ENCODE results near the gene EDDM3A.
"Not testable (repeated sequence)": the region's sequence is repeated elsewhere in the genome, so short reads cannot be mapped to it uniquely, and the experiment has no call there.

The EDDM3A gene, protein sequence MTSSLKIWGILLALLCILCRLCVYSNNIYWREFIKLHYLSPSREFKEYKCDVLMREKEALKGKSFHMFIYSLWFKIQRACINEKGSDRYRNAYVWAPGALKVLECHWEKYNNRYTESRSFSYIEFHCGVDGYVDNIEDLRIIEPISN

GRCh38 chr14:20745571-20746358, at the start of gene EDDM3A:
Gene EDDM3A (plus strand): TSS chr14:20745887. CDS start chr14:20747581, 1,694 bp downstream.
- DNase-seq: no peak
- TF ChIP-seq GATA1 (IDR thresholded peaks at IDR 0.05; ENCODE audit: low read depth, low read length) (no peak), POLR2A (IDR thresholded peaks at IDR 0.05; ENCODE audit: low read length) (no peak)

GRCh38 chr14:20696764-20697163, 48.9 kb upstream of the EDDM3A start:
- no peak for TF ChIP-seq POLR2A (IDR thresholded peaks at IDR 0.05; ENCODE audit: low read length)
- TF ChIP-seq GATA1 (IDR thresholded peaks at IDR 0.05; ENCODE audit: low read depth, low read length): no peak
- no peak for DNase-seq

DNA sequence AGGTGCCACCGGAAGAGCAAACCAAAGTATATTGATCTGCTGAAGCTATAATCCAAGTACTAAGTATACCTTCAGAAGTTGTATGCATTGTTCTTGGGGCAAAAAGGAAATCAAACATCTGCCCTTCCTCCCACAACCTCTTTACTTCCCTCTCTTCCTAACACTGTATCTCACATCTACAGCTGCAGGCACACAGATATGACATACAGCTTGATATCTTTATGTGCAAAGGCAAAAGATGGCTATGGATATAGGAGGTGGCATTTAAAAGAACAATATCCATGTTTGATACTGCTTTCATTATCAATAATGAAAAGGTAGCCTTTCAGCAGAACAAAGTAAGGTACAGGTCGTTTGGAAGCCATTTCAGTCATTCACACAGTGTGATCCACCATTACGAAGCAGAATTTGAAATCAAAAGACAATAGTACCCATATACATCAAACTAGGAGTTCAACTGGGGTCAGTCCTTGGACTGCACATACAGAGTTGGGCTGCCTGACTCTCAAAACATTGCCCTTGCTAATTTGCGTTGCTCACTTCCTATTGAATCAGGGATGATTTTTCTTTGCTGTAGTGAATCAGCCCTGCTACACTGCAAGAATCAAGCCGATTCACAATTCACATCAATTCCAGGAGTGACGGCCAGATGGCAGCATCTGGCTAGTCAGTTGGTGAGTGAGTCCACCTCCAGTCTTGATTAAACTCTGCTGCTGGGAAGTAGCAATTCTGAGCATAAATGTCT, 48.2 kb upstream of the EDDM3A start:
- TF ChIP-seq GATA1 (IDR thresholded peaks at IDR 0.05; ENCODE audit: low read depth, low read length) (no peak), POLR2A (IDR thresholded peaks at IDR 0.05; ENCODE audit: low read length) (no peak)
- DNase-seq: peak; percentile 87 to 90

DNA sequence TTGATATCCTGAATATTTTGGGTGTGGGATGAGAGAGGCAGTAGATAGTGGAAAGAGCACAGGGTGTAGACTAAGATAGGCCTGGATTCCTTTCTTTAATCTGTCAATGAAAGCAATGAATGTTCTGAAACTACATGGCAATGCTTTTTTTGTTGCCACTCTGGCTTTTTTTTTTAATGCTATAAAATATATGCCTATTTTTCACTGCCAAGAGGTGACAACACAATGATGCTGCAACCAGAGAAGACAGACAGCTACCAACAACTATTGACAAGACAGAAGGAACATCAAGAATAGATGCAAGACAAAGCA, 47.7 kb upstream of the EDDM3A start:
- no peak for TF ChIP-seq POLR2A (IDR thresholded peaks at IDR 0.05; ENCODE audit: low read length)
- no peak for TF ChIP-seq GATA1 (IDR thresholded peaks at IDR 0.05; ENCODE audit: low read depth, low read length)
- no peak for DNase-seq

- no peak for DNase-seq
- TF ChIP-seq GATA1 (IDR thresholded peaks at IDR 0.05; ENCODE audit: low read depth, low read length) (no peak), POLR2A (IDR thresholded peaks at IDR 0.05; ENCODE audit: low read length) (no peak)
These were observed 46.8 kb upstream of the EDDM3A start for GRCh38 chr14:20698934-20699333.

DNA sequence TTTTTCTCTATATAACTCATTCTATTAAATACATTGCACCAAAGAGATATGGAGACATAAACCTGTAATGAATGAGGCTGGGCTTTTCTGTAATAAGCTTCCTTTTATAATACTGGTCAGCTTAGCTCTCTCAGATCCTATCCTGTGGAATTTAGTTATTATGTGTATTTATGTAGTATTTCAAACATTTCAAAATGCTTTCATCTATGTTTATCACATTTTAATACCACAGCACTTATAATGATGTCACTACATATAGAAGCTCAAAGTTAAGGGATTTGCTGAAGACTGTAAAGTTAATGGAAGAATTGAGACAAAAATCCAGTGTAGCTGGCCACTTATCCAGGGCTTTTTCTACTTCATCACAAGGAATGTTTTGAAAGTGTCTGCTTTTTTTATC, 45.8 kb upstream of the EDDM3A start:
- DNase-seq: no peak
- TF ChIP-seq GATA1 (IDR thresholded peaks at IDR 0.05; ENCODE audit: low read depth, low read length) (no peak), POLR2A (IDR thresholded peaks at IDR 0.05; ENCODE audit: low read length) (no peak)

DNA sequence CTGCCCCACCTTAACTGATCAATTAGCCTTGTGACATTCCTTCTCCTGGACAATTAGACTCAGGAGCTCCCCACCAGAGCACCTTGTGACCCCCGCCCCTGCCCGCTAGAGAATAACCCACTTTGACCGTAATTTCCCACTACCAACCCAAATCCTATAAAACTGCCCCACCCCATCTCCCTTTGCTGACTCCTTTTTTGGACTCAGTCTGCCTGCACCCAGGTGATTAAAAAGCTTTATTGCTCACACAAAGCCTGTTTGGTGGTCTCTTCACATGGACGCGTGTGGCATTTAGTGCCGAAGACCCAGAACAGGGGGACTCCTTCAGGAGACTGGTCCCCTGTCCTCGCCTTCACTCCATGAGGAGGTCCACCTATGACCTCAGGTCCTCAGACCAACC, 44.7 kb upstream of the EDDM3A start:
- not testable (repeated sequence) for DNase-seq

GRCh38 chr14:20706657-20707355, 38.9 kb upstream of the EDDM3A start:
- TF ChIP-seq GATA1 (IDR thresholded peaks at IDR 0.05; ENCODE audit: low read depth, low read length) (no peak), POLR2A (IDR thresholded peaks at IDR 0.05; ENCODE audit: low read length) (no peak)
- no peak for DNase-seq

GRCh38 chr14:20707622-20708021, 38.1 kb upstream of the EDDM3A start:
- DNase-seq: no peak
- TF ChIP-seq GATA1 (IDR thresholded peaks at IDR 0.05; ENCODE audit: low read depth, low read length): no peak
- no peak for TF ChIP-seq POLR2A (IDR thresholded peaks at IDR 0.05; ENCODE audit: low read length)

DNA sequence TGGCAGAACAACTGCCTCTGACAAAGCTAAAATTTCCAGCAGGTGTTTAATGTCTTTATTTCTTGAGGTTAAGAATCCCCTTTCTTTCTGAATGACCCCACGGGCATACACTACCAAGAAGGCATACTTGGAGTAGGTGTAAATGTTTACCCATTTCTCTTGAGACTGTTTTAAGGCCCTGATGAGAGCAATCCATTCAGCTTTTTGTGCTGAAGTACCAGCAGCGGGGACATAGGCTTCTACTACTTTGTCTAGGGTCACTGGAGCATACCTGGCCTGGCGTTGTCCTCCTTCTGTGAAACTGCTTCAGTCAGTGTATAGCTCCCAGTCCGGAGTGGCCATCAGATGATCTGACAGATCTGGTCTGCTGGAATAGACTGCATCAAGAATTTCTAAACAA, 34.4 kb upstream of the EDDM3A start:
- TF ChIP-seq GATA1 (IDR thresholded peaks at IDR 0.05; ENCODE audit: low read depth, low read length): no peak
- TF ChIP-seq POLR2A (IDR thresholded peaks at IDR 0.05; ENCODE audit: low read length): no peak
- DNase-seq: no peak

DNA sequence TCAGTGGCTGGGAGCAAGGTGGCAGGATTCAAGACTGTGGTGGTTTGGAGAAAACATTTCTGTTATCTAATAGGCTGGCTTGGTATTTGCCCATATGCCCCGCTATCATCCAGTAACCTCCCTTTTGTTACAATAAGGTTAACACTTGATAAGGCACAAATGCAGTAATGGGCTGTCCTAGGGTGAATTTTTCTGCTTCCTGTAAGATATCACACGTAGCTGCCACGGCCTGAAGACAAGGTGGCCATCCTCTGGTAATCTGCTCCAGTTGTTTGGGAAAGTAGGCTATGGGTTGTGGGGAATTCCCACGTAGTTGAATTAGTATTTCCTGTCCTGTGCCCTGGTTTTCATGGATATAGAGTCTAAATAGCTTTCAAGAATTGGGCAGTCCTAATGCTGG, 34.0 kb upstream of the EDDM3A start:
- DNase-seq: peak; percentile 78 to 96
- peak; percentile 37 for TF ChIP-seq POLR2A (IDR thresholded peaks at IDR 0.05; ENCODE audit: low read length)
- peak; percentile 66 for TF ChIP-seq GATA1 (IDR thresholded peaks at IDR 0.05; ENCODE audit: low read depth, low read length)

DNA sequence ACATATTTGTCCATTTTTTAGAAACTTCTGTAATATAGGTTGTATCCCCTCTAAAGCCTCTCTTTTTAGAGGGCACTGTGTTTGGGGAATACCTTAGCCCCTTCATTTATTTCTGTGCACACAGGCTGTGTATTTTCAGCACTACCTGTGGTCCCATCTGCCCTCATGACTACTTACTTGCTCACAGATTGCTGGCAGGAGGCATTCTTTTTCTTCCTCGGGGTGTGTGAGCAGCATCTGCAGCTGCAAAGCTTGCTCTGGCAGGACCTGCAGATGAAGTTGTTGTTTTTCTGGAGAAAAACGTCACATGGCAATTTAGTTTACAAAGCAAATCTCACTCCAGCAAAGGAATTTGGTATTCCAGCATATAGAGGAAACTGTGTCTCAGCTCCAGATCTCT, 32.8 kb upstream of the EDDM3A start:
- TF ChIP-seq POLR2A (IDR thresholded peaks at IDR 0.05; ENCODE audit: low read length) (no peak), GATA1 (IDR thresholded peaks at IDR 0.05; ENCODE audit: low read depth, low read length) (no peak)
- DNase-seq: no peak

- DNase-seq: no peak
- TF ChIP-seq POLR2A (IDR thresholded peaks at IDR 0.05; ENCODE audit: low read length) (no peak), GATA1 (IDR thresholded peaks at IDR 0.05; ENCODE audit: low read depth, low read length) (no peak)
These were observed 31.0 kb upstream of the EDDM3A start for GRCh38 chr14:20714593-20715250.

- TF ChIP-seq POLR2A (IDR thresholded peaks at IDR 0.05; ENCODE audit: low read length) (no peak), GATA1 (IDR thresholded peaks at IDR 0.05; ENCODE audit: low read depth, low read length) (no peak)
- DNase-seq: no peak
These were observed 25.9 kb upstream of the EDDM3A start for GRCh38 chr14:20719777-20720176.
